Chondrocyte (in vitro differentiated cells): ENCODE results near the gene NBPF8. TPM values are rescaled to one million over a fixed set of nuclear protein-coding genes. Genes with fewer than 3 reads are reported as not detected.
"Not testable (repeated sequence)": the region's sequence is repeated elsewhere in the genome, so short reads cannot be mapped to it uniquely, and the experiment has no call there.

Source experiments
- DNase-seq: peaks from one replicate; pipeline ENCODE4 v3.0.0; 2021; ENCODE audit warnings: mixed read lengths, low spot score
- H3K27ac Mint-ChIP-seq: one replicate; pipeline ENCODE4 v1.8.0; 2021; ENCODE audit warnings: mild to moderate bottlenecking, moderate library complexity, mixed read lengths; ENCODE audit not compliant: unreplicated experiment
- H3K27me3 Mint-ChIP-seq: 2 replicates; pipeline ENCODE4 v1.8.0; 2021; ENCODE audit warnings: low read depth, mixed read lengths
- H3K36me3 Mint-ChIP-seq: 2 replicates; pipeline ENCODE4 v1.8.0; 2021; ENCODE audit warnings: low read depth, mixed read lengths
- H3K4me1 Mint-ChIP-seq: 2 replicates; pipeline ENCODE4 v1.8.0; 2021; ENCODE audit warnings: low read depth, mild to moderate bottlenecking, mixed read lengths
- H3K4me3 Mint-ChIP-seq: one replicate; pipeline ENCODE4 v1.8.0; 2021; ENCODE audit warnings: mild to moderate bottlenecking, moderate library complexity, mixed read lengths; ENCODE audit not compliant: unreplicated experiment
- H3K9me3 Mint-ChIP-seq: 2 replicates; pipeline ENCODE4 v1.8.0; 2021; ENCODE audit warnings: low read depth, mixed read lengths
- CTCF ChIP-seq: fragments of 200-600 bp; sonication (generic); IDR thresholded peaks from 2 replicates; pipeline ENCODE4 v1.5.0; 2021; ENCODE audit warnings: antibody characterized with exemption, mild to moderate bottlenecking, moderate library complexity
- total RNA-seq: library from RNA; stranded (reverse); gene quantifications from 3 replicates; pipeline ENCODE4 v1.2.1, GENCODE V29; 2021

NBPF8 gene
- total RNA-seq, 1 donor from 2014 or later, result 16.4 TPM

GRCh38 chr1:120425063-120425462 lies 10.2 kb downstream of the NBPF8 start:
- not testable (repeated sequence) for H3K27me3 Mint-ChIP-seq, H3K9me3 Mint-ChIP-seq, H3K36me3 Mint-ChIP-seq, H3K4me1 Mint-ChIP-seq, H3K27ac Mint-ChIP-seq, H3K4me3 Mint-ChIP-seq, DNase-seq

- DNase-seq, H3K36me3 Mint-ChIP-seq, H3K27me3 Mint-ChIP-seq, H3K9me3 Mint-ChIP-seq, H3K27ac Mint-ChIP-seq, H3K4me1 Mint-ChIP-seq, H3K4me3 Mint-ChIP-seq: not testable (repeated sequence)
Observed at GRCh38 chr1:120431626-120432025, 16.8 kb downstream of the NBPF8 start.

GRCh38 chr1:120433831-120434230 lies 19.0 kb downstream of the NBPF8 start:
- not testable (repeated sequence) for H3K27me3 Mint-ChIP-seq, DNase-seq, H3K4me3 Mint-ChIP-seq, H3K27ac Mint-ChIP-seq, H3K4me1 Mint-ChIP-seq, H3K36me3 Mint-ChIP-seq, H3K9me3 Mint-ChIP-seq

- not testable (repeated sequence) for H3K9me3 Mint-ChIP-seq, H3K4me3 Mint-ChIP-seq, H3K27me3 Mint-ChIP-seq, H3K4me1 Mint-ChIP-seq, H3K27ac Mint-ChIP-seq, DNase-seq, H3K36me3 Mint-ChIP-seq
- peak; percentile 61 for TF ChIP-seq CTCF
Observed at GRCh38 chr1:120449124-120449523, 34.3 kb downstream of the NBPF8 start.

Other genes with a start within 250 kb of the NBPF8 start
- 48.3 to 57.4 TPM (median 48.5 TPM) in 3 replicates for gene SEC22B, start 238.5 kb upstream of the NBPF8 start, total RNA-seq